ENCODE data around the gene SORCS3. TPM values are rescaled to one million over a fixed set of nuclear protein-coding genes. Genes with fewer than 3 reads are reported as not detected.

Gene SORCS3
- total and polyA plus RNA-seq, 10 of the 15 experiments (the other 5 are each of a cell fraction or from before 2014, with no cell fraction given): 0.01 to 0.04 (median 0.02) TPM; not detected in 7

DNA sequence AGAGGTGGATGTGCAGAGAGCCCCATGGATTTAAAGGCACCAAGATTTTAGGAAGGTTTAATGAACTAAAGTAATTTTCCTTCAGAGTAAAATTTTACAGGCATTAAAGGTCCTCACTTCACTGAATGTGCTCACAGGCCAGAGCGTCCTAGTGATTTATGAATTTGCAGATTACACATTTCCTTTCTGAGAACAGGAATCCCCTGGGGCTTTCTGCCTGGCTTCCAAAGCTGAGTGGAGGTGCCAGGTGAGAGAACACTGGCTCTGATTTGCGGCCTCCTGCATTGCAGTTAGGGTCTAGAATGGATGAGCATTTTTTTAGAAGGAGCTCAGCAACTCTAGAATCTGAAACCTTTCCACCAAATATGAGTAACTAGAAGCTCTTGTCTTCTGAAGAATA is 194.3 kb downstream of the SORCS3 start:
- SMC1A ChIA-PET (ENCODE audit: uncharacterized antibody, unreplicated experiment): no interaction called here
- no peak overlapping the region for H3K4me2 ChIP-seq (ENCODE audit: control insufficient read depth, insufficient read depth)
- no peak for TF ChIP-seq SUPT20H (IDR thresholded peaks at IDR 0.05; ENCODE audit: borderline replicate concordance, control insufficient read depth, low read depth, low read length)
- no peak for TF ChIP-seq RELA (IDR thresholded peaks at IDR 0.05; ENCODE audit: borderline replicate concordance, partially characterized antibody)
- no peak for TF ChIP-seq POLR2A (IDR thresholded peaks at IDR 0.05; ENCODE audit: low read depth, low read length)
- no peak for TF ChIP-seq ZNF622 (IDR thresholded peaks at IDR 0.05)
- TF ChIP-seq STAT1 (conservative IDR thresholded peaks at IDR 0.05): no peak
- TF ChIP-seq, protein P1, sequence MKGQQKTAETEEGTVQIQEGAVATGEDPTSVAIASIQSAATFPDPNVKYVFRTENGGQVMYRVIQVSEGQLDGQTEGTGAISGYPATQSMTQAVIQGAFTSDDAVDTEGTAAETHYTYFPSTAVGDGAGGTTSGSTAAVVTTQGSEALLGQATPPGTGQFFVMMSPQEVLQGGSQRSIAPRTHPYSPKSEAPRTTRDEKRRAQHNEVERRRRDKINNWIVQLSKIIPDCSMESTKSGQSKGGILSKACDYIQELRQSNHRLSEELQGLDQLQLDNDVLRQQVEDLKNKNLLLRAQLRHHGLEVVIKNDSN (IDR thresholded peaks at IDR 0.05; ENCODE audit: borderline replicate concordance, extremely low read length, insufficient read depth, low read depth, low read length): no peak
- FAIRE-seq: no peak
- no TSS peak for BruUV-seq (replicated peaks)
- CTCF ChIA-PET: interaction anchor here (0.7 kb wide), 1 partner anchor 950 kb away, joined by 3 read pairs; no protein-coding TSS in a partner anchor
- intact Hi-C loops (cut with micrococcal nuclease; ENCODE audit: unreplicated experiment): loop anchor here (1.0 kb wide), 1 partner anchor 58 kb away; no protein-coding TSS in a partner anchor
- no peaks in the 10 kb centered on the region for H3K9me3 ChIP-seq (replicated peaks; ENCODE audit: control insufficient read depth, insufficient read depth, low read length)
- POLR2A ChIA-PET: no interaction called here
- H3K9ac ChIP-seq (ENCODE audit: control insufficient read depth, insufficient read depth, low read length): no peak overlapping the region
- no peaks in the 10 kb centered on the region for H3K79me2 ChIP-seq (ENCODE audit: control insufficient read depth, insufficient read depth, low read length)
- whole genome bisulfite sequencing (ENCODE audit: insufficient coverage, insufficient replicate concordance, low lambda C conversion rate, missing lambda C conversion rate): 0% methylated on average over 2 of the region's 2 CpGs
- no peaks in the 10 kb centered on the region for H3K36me3 ChIP-seq (ENCODE audit: control insufficient read depth in 2 of 2, insufficient read depth in 2 of 2, low read length in 1 of 2)
- DNase-seq (ENCODE audit: low read depth, low spot score): no peak
- H3K4me3 ChIP-seq: no peak overlapping the region
- no peak overlapping the region for H3K27ac ChIP-seq (ENCODE audit: control insufficient read depth, insufficient read depth)
- H2AFZ ChIP-seq (ENCODE audit: control insufficient read depth, low read depth, low read length): no peak overlapping the region
- H3K4me1 ChIP-seq (ENCODE audit: control insufficient read depth, insufficient read depth, low read length): no peaks in the 10 kb centered on the region
- no peaks in the 10 kb centered on the region for H4K20me1 ChIP-seq (ENCODE audit: control insufficient read depth, insufficient read depth)
- in situ Hi-C loops (cut with MboI): no loop called here
- peak; percentile 70 for ATAC-seq
- RAD21 ChIA-PET (ENCODE audit: unreplicated experiment): no interaction called here
- H3K27me3 ChIP-seq (replicated peaks in 1 of 2; ENCODE audit: control insufficient read depth in 2 of 2, insufficient read depth in 2 of 2, low read length in 1 of 2): no peaks in the 10 kb centered on the region

- no peak for FAIRE-seq
- Histone ChIP-seq H3K9me3 (replicated peaks; ENCODE audit: control insufficient read depth, insufficient read depth, low read length) (no peaks in the 10 kb centered on the region), H3K4me2 (ENCODE audit: control insufficient read depth, insufficient read depth) (no peak overlapping the region), H3K79me2 (ENCODE audit: control insufficient read depth, insufficient read depth, low read length) (no peaks in the 10 kb centered on the region), H2AFZ (ENCODE audit: control insufficient read depth, low read depth, low read length) (no peak overlapping the region), H3K4me3 (no peak overlapping the region), H3K27me3 (replicated peaks in 1 of 2; ENCODE audit: control insufficient read depth in 2 of 2, insufficient read depth in 2 of 2, low read length in 1 of 2) (no peaks in the 10 kb centered on the region), H3K27ac (ENCODE audit: control insufficient read depth, insufficient read depth) (no peak overlapping the region), H3K9ac (ENCODE audit: control insufficient read depth, insufficient read depth, low read length) (no peak overlapping the region), H3K36me3 (ENCODE audit: control insufficient read depth in 2 of 2, insufficient read depth in 2 of 2, low read length in 1 of 2) (no peaks in the 10 kb centered on the region), H3K4me1 (ENCODE audit: control insufficient read depth, insufficient read depth, low read length) (no peaks in the 10 kb centered on the region), H4K20me1 (ENCODE audit: control insufficient read depth, insufficient read depth) (no peaks in the 10 kb centered on the region)
- no TSS peak for BruUV-seq (replicated peaks)
- CTCF ChIA-PET: no interaction called here
- SMC1A ChIA-PET (ENCODE audit: uncharacterized antibody, unreplicated experiment): no interaction called here
- RAD21 ChIA-PET (ENCODE audit: unreplicated experiment): no interaction called here
- intact Hi-C loops (cut with micrococcal nuclease; ENCODE audit: unreplicated experiment) (no loop called here), in situ Hi-C loops (cut with MboI) (no loop called here)
- POLR2A ChIA-PET: no interaction called here
- ATAC-seq: no peak
- WGBS (ENCODE audit: insufficient coverage, insufficient replicate concordance, low lambda C conversion rate, missing lambda C conversion rate): 45% methylated on average over 3 of the region's 3 CpGs
- no peak for DNase-seq (ENCODE audit: low read depth, low spot score)
- TF ChIP-seq ZBED1 (IDR thresholded peaks at IDR 0.05; ENCODE audit: borderline replicate concordance): no peak
- TF ChIP-seq, protein P2, sequence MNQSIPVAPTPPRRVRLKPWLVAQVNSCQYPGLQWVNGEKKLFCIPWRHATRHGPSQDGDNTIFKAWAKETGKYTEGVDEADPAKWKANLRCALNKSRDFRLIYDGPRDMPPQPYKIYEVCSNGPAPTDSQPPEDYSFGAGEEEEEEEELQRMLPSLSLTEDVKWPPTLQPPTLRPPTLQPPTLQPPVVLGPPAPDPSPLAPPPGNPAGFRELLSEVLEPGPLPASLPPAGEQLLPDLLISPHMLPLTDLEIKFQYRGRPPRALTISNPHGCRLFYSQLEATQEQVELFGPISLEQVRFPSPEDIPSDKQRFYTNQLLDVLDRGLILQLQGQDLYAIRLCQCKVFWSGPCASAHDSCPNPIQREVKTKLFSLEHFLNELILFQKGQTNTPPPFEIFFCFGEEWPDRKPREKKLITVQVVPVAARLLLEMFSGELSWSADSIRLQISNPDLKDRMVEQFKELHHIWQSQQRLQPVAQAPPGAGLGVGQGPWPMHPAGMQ (IDR thresholded peaks at IDR 0.05; ENCODE audit: borderline replicate concordance): no peak
- no peak for TF ChIP-seq USF2 (IDR thresholded peaks at IDR 0.05; ENCODE audit: borderline replicate concordance, low read depth, low read length)
- TF ChIP-seq POLR2AphosphoS5 (IDR thresholded peaks at IDR 0.05; ENCODE audit: low read length): no peak
- TF ChIP-seq, protein P3, sequence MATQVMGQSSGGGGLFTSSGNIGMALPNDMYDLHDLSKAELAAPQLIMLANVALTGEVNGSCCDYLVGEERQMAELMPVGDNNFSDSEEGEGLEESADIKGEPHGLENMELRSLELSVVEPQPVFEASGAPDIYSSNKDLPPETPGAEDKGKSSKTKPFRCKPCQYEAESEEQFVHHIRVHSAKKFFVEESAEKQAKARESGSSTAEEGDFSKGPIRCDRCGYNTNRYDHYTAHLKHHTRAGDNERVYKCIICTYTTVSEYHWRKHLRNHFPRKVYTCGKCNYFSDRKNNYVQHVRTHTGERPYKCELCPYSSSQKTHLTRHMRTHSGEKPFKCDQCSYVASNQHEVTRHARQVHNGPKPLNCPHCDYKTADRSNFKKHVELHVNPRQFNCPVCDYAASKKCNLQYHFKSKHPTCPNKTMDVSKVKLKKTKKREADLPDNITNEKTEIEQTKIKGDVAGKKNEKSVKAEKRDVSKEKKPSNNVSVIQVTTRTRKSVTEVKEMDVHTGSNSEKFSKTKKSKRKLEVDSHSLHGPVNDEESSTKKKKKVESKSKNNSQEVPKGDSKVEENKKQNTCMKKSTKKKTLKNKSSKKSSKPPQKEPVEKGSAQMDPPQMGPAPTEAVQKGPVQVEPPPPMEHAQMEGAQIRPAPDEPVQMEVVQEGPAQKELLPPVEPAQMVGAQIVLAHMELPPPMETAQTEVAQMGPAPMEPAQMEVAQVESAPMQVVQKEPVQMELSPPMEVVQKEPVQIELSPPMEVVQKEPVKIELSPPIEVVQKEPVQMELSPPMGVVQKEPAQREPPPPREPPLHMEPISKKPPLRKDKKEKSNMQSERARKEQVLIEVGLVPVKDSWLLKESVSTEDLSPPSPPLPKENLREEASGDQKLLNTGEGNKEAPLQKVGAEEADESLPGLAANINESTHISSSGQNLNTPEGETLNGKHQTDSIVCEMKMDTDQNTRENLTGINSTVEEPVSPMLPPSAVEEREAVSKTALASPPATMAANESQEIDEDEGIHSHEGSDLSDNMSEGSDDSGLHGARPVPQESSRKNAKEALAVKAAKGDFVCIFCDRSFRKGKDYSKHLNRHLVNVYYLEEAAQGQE (IDR thresholded peaks at IDR 0.05; ENCODE audit: low read depth, low read length): no peak
Measured at GRCh38 chr10:104842704-104843103, 201.6 kb downstream of the SORCS3 start.

All from GM12878 (cell line).